Astrocyte (in vitro differentiated cells and primary cell): Measurements from ENCODE around the gene WNT5B. TPM values are rescaled to one million over a fixed set of nuclear protein-coding genes. Genes with fewer than 3 reads are reported as not detected.

Experiments used
- DNase-seq: peaks from one replicate; pipeline ENCODE4 v3.0.0-alpha.2; 2010; ENCODE audit warnings: low read depth
- FAIRE-seq: peaks from 2 replicates; lab custom pipeline; 2011; peaks lifted over from hg19 to GRCh38; lab: Jason Lieb, UNC
- H2AFZ ChIP-seq: 2 replicates; pipeline ENCODE4 v1.6.0; 2012; ENCODE audit warnings: low read depth, low read length, inconsistent platforms
- H3K27ac ChIP-seq: 2 replicates; pipeline ENCODE4 v1.5.1; 2011; ENCODE audit warnings: low read depth, low read length, inconsistent platforms
- H3K27me3 ChIP-seq: 2 replicates; pipeline ENCODE4 v1.6.0; 2011; ENCODE audit warnings: low read length, inconsistent platforms; ENCODE audit not compliant: insufficient read depth
- H3K36me3 ChIP-seq: 2 replicates; pipeline ENCODE4 v1.5.1; 2011; ENCODE audit warnings: low read length, inconsistent platforms; ENCODE audit not compliant: insufficient read depth
- H3K4me1 ChIP-seq: 2 replicates; pipeline ENCODE4 v1.5.1; 2011; ENCODE audit warnings: low read length, inconsistent platforms; ENCODE audit not compliant: insufficient read depth
- H3K4me2 ChIP-seq: 2 replicates; pipeline ENCODE4 v1.6.0; 2012; ENCODE audit warnings: low read length, inconsistent platforms
- H3K4me3 ChIP-seq: 2 replicates; pipeline ENCODE4 v1.5.1; 2011; ENCODE audit warnings: low read depth, mild to moderate bottlenecking, low read length, inconsistent platforms; ENCODE audit not compliant: insufficient read depth
- H3K79me2 ChIP-seq: 2 replicates; pipeline ENCODE4 v1.6.0; 2012; ENCODE audit warnings: mild to moderate bottlenecking, low read length, inconsistent platforms; ENCODE audit not compliant: insufficient read depth
- H3K9ac ChIP-seq: 2 replicates; pipeline ENCODE4 v1.6.0; 2012; ENCODE audit warnings: mild to moderate bottlenecking, low read length, inconsistent platforms
- H3K9me3 ChIP-seq: 2 replicates; pipeline ENCODE4 v1.5.1; 2012; ENCODE audit warnings: low read depth, mild to moderate bottlenecking, low read length, inconsistent platforms; ENCODE audit not compliant: insufficient read depth
- H4K20me1 ChIP-seq: 2 replicates; pipeline ENCODE4 v1.6.0; 2012; ENCODE audit warnings: low read length, inconsistent platforms; ENCODE audit not compliant: insufficient read depth
- H3K27ac Mint-ChIP-seq: one replicate; pipeline ENCODE4 v1.8.0; 2021; ENCODE audit warnings: mild to moderate bottlenecking, mixed read lengths; ENCODE audit not compliant: unreplicated experiment
- H3K27me3 Mint-ChIP-seq: one replicate; pipeline ENCODE4 v1.8.0; 2021; ENCODE audit warnings: low read depth, mixed read lengths; ENCODE audit not compliant: unreplicated experiment
- H3K36me3 Mint-ChIP-seq: one replicate; pipeline ENCODE4 v1.8.0; 2021; ENCODE audit warnings: low read depth, mixed read lengths; ENCODE audit not compliant: unreplicated experiment
- H3K4me1 Mint-ChIP-seq: one replicate; pipeline ENCODE4 v1.8.0; 2021; ENCODE audit warnings: low read depth, mixed read lengths; ENCODE audit not compliant: unreplicated experiment
- H3K4me3 Mint-ChIP-seq: one replicate; pipeline ENCODE4 v1.8.0; 2021; ENCODE audit warnings: mild to moderate bottlenecking, moderate library complexity, mixed read lengths; ENCODE audit not compliant: unreplicated experiment
- H3K9me3 Mint-ChIP-seq: one replicate; pipeline ENCODE4 v1.8.0; 2021; ENCODE audit warnings: mild to moderate bottlenecking, mixed read lengths; ENCODE audit not compliant: unreplicated experiment
- EZH2 ChIP-seq: IDR thresholded peaks from 2 replicates; pipeline ENCODE4 v1.6.1; 2012; ENCODE audit warnings: mild to moderate bottlenecking, low read length, inconsistent platforms; ENCODE audit not compliant: insufficient read depth
- total RNA-seq: library from RNA; stranded (reverse); gene quantifications from 2 replicates; pipeline ENCODE4 v1.2.1, GENCODE V29; 2021
- TF ChIP-seq, protein P1 (sequence below): IDR thresholded peaks from 2 replicates; pipeline ENCODE4 v1.5.1; 2011; ENCODE audit warnings: low read depth, mild to moderate bottlenecking, inconsistent platforms, low read length, moderate library complexity; ENCODE audit not compliant: insufficient read depth

The WNT5B gene
- total RNA-seq, 1 donor from 2014 or later = 110 TPM

DNA sequence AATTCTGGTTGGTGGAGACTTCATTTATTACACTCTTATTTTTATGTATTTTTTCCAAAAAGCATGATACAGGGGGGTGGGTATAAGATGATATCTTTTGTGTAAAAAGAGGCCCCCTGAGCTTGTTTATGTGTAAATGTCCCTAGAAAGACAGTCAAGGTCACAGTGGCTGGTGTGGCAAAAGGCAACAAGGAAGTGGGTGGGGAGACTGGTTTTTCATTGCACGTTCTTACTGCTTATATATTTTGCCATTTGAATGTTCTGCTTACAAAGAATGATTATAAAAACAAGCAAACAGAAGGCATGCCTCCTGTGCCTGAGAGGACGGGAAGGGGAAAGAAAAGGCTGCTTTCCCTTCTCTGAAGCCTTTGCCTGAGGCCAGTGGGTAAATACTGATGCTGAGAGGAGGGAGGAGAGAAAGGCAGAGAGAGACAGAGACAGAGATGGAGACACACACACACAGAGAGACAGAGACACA lies 37.7 kb downstream of the WNT5B start:
- H3K36me3 Mint-ChIP-seq = peaks cover 1% of the 10 kb centered on the region
- no peaks in the 10 kb centered on the region for H3K36me3 ChIP-seq
- peaks cover 2% of the 10 kb centered on the region for H3K4me1 Mint-ChIP-seq
- peaks cover 5% of the 10 kb centered on the region for H3K9me3 Mint-ChIP-seq
- no peaks in the 10 kb centered on the region for H3K4me1 ChIP-seq
- FAIRE-seq (no peak), DNase-seq (no peak)
- H3K27ac Mint-ChIP-seq = no peak overlapping the region
- no peak overlapping the region for H3K4me3 Mint-ChIP-seq
- no peak overlapping the region for H3K9ac ChIP-seq
- no peak overlapping the region for H2AFZ ChIP-seq
- H4K20me1 ChIP-seq = no peaks in the 10 kb centered on the region
- H3K27me3 Mint-ChIP-seq = peaks cover 9% of the 10 kb centered on the region
- no peak overlapping the region for H3K4me3 ChIP-seq
- no peaks in the 10 kb centered on the region for H3K79me2 ChIP-seq
- H3K4me2 ChIP-seq = no peak overlapping the region
- TF ChIP-seq EZH2 = no peak
- TF ChIP-seq, protein P1, sequence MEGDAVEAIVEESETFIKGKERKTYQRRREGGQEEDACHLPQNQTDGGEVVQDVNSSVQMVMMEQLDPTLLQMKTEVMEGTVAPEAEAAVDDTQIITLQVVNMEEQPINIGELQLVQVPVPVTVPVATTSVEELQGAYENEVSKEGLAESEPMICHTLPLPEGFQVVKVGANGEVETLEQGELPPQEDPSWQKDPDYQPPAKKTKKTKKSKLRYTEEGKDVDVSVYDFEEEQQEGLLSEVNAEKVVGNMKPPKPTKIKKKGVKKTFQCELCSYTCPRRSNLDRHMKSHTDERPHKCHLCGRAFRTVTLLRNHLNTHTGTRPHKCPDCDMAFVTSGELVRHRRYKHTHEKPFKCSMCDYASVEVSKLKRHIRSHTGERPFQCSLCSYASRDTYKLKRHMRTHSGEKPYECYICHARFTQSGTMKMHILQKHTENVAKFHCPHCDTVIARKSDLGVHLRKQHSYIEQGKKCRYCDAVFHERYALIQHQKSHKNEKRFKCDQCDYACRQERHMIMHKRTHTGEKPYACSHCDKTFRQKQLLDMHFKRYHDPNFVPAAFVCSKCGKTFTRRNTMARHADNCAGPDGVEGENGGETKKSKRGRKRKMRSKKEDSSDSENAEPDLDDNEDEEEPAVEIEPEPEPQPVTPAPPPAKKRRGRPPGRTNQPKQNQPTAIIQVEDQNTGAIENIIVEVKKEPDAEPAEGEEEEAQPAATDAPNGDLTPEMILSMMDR = no peak
- H3K27ac ChIP-seq = no peak overlapping the region
- H3K9me3 ChIP-seq = no peaks in the 10 kb centered on the region
- no peaks in the 10 kb centered on the region for H3K27me3 ChIP-seq

DNA sequence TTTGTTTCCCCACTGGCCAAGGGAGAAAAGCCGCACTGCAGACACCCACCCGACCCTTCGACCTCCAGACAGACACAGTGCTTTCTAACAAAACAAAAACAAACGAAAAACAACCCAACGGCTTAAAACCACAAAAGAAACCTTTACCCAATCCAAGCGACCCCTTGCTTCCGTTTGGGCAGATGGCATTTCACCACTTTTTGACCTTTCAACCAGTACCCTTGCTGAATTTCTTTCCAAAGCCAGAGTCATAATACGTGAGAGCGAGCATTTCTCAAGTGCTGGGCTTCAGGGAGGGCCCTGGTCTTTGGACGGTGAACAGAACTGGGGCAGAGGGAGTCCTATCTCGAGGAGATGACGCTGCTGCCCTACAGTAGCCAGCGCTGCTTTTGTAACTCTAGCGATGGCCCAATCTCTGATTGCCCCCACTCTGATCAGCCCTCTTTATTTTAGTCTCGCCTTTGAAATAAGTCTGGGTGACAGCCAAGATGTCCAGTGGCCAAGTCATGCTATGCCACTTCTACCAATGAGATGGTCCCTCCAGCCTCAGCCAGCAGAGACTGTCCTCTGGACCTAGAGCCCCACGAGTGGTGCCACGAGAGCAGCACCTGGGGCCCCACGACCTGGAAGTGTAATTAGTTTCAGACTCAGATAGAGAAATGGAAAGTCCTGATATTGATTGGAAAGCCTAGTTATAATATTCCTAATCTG lies 40.0 kb downstream of the WNT5B start:
- Histone ChIP-seq H3K4me3 (no peak overlapping the region), H4K20me1 (no peaks in the 10 kb centered on the region), H3K27ac (no peak overlapping the region), H3K9ac (no peak overlapping the region), H3K27me3 (no peaks in the 10 kb centered on the region), H3K4me2 (no peak overlapping the region), H3K9me3 (no peaks in the 10 kb centered on the region), H3K36me3 (no peaks in the 10 kb centered on the region), H2AFZ (no peak overlapping the region), H3K4me1 (no peaks in the 10 kb centered on the region), H3K79me2 (no peaks in the 10 kb centered on the region)
- no peak for TF ChIP-seq EZH2
- TF ChIP-seq, protein P1 = no peak
- DNase-seq (no peak), FAIRE-seq (no peak)
- Mint-ChIP-seq H3K27ac (no peak overlapping the region), H3K9me3 (no peaks in the 10 kb centered on the region), H3K4me1 (peaks cover 2% of the 10 kb centered on the region), H3K27me3 (peaks cover 4% of the 10 kb centered on the region), H3K4me3 (no peak overlapping the region), H3K36me3 (no peaks in the 10 kb centered on the region)
